Naive B cell (primary cell): ENCODE measurements around the gene SOCS7. TPM values are rescaled to one million over a fixed set of nuclear protein-coding genes. Genes with fewer than 3 reads are reported as not detected.

ENCODE experiments used
- ATAC-seq, 2 donors: fragments of 150-1000 bp; cut with Tn5 transposase; 2 replicates each; pipeline ENCODE4 v1.10.0; 2021; ENCODE audit warnings: low read depth in 2 of 2, mild to moderate bottlenecking in 2 of 2, moderate library complexity in 2 of 2
- DNase-seq: peaks from one replicate; pipeline ENCODE4 v3.0.0; 2022
- H3K27ac Mint-ChIP-seq, 6 donors: one replicate each; pipeline ENCODE4 v1.8.0; 2020 to 2022; ENCODE audit warnings: mild to moderate bottlenecking in 6 of 6, mixed read lengths in 6 of 6, moderate library complexity in 5 of 6, inconsistent platforms in 2 of 6
- H3K27me3 Mint-ChIP-seq, 3 donors: one replicate each; pipeline ENCODE4 v1.8.0; 2021 to 2022; ENCODE audit warnings: mixed read lengths in 3 of 3, mild to moderate bottlenecking in 1 of 3
- H3K36me3 Mint-ChIP-seq, 2 donors: one replicate each; pipeline ENCODE4 v1.8.0; 2020 to 2022; ENCODE audit warnings: mixed read lengths in 2 of 2, inconsistent platforms in 1 of 2, mild to moderate bottlenecking in 1 of 2
- H3K4me1 Mint-ChIP-seq, 3 donors: one replicate each; pipeline ENCODE4 v1.8.0; 2020 to 2022; ENCODE audit warnings: mixed read lengths in 3 of 3, inconsistent platforms in 1 of 3, mild to moderate bottlenecking in 1 of 3, moderate library complexity in 1 of 3
- H3K4me3 Mint-ChIP-seq, 8 donors: one replicate each; pipeline ENCODE4 v1.8.0; 2020 to 2022; ENCODE audit warnings: mild to moderate bottlenecking in 8 of 8, mixed read lengths in 8 of 8, moderate library complexity in 8 of 8, inconsistent platforms in 2 of 8
- H3K9me3 Mint-ChIP-seq, 7 donors: one replicate each; pipeline ENCODE4 v1.8.0; 2020 to 2022; ENCODE audit warnings: mixed read lengths in 7 of 7, mild to moderate bottlenecking in 5 of 7, inconsistent platforms in 2 of 7, moderate library complexity in 1 of 7
- polyA plus RNA-seq, 6 donors: library from polyadenylated mRNA; unstranded; fragments of 300-500 nt; fragmentation: Illumina TruSeq; gene quantifications; one replicate each; pipeline ENCODE4 v1.2.3, GENCODE V29; 2021; ENCODE audit warnings: low read depth in 6 of 6

Gene SOCS7, protein sequence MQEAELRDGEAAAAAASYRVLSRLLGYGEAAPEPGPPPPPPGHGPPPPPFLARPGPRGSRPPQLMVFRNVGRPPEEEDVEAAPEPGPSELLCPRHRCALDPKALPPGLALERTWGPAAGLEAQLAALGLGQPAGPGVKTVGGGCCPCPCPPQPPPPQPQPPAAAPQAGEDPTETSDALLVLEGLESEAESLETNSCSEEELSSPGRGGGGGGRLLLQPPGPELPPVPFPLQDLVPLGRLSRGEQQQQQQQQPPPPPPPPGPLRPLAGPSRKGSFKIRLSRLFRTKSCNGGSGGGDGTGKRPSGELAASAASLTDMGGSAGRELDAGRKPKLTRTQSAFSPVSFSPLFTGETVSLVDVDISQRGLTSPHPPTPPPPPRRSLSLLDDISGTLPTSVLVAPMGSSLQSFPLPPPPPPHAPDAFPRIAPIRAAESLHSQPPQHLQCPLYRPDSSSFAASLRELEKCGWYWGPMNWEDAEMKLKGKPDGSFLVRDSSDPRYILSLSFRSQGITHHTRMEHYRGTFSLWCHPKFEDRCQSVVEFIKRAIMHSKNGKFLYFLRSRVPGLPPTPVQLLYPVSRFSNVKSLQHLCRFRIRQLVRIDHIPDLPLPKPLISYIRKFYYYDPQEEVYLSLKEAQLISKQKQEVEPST
- 1 to 10 TPM in 1 of 6 donors, under 1 TPM in 5; 0.10 to 1.1 (median 0.47) TPM for polyA plus RNA-seq

DNA sequence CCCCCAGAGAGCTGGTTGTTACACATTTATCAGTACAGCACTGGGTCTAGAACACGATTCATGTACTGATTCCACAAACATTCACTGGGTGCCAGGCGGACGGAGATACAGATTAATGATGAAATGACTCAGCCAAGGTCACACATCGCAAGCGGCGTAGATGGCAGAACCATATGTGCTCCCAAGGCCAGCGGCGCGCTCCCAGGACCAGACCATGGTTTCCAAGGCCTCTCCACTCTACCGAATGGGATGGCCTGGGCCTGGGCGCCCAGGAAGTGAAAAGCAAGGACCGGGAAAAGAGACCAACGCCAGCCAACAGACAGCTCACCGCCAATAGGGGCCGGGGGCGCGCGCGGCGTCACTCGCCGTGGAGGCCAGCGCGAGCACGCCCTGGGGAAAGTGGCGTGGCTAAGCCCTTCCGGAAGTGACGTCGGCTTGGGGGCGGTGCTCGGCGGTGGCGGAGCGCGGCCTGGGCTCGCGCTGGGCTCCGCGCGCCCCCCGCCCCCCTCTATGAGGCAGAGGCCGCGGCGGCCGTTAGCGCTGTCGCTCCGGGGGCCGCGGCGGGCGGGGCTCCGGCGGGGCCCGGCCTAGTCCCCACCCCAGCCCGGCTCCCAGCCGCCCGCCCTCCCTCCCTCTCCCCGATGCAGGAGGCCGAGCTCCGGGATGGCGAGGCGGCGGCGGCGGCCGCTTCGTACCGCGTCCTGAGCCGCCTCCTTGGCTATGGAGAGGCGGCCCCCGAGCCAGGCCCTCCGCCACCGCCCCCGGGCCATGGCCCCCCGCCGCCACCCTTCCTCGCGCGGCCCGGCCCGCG is at the start of gene SOCS7:
SOCS7 (plus strand) TSS at position 433 of the 811 bp plus-strand sequence; CDS start at position 642, 209 bp downstream.
- DNase-seq = peak; percentile 90
- H3K4me3 Mint-ChIP-seq = peak within 1 kb of the TSS; percentile 87 to 97 (median 94)
- ATAC-seq = peak; percentile 90 to 91
- H3K36me3 Mint-ChIP-seq = no peaks in the 10 kb centered on the region
- H3K4me1 Mint-ChIP-seq = peaks cover 28 to 43% (median 42%) of the 10 kb centered on the region in 3 donors
- peak within 1 kb of the TSS; percentile 77 to 96 (median 94) for H3K27ac Mint-ChIP-seq
- no peaks in the 10 kb centered on the region for H3K27me3 Mint-ChIP-seq
- no peaks in the 10 kb centered on the region for H3K9me3 Mint-ChIP-seq

DNA sequence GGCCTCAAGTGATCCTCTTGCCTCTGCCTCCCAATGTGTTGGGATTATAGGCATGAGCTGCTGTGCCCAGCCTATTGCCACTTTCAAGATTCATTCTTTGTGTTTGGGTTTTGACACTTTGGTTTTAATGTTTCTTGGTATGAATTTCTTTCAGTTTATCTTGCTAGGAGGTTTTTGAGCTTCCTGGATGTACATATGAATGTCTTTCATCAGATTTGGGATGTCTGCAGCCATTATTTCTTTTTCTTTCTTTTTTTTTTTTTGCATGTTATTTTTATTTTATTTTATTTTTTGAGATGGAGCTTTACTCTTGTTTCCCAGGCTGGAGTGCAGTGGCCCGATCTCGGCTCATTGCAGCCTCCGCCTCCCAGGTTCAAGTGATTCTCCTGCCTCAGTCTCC is 36.1 kb upstream of the SOCS7 start:
- H3K27me3 Mint-ChIP-seq = no peaks in the 10 kb centered on the region
- no peak overlapping the region for H3K4me3 Mint-ChIP-seq
- H3K4me1 Mint-ChIP-seq = no peaks in the 10 kb centered on the region
- peaks cover 0 to 4% of the 10 kb centered on the region in 2 donors for H3K36me3 Mint-ChIP-seq
- ATAC-seq (no peak), DNase-seq (no peak)
- no peaks in the 10 kb centered on the region for H3K9me3 Mint-ChIP-seq
- no peak overlapping the region for H3K27ac Mint-ChIP-seq

DNA sequence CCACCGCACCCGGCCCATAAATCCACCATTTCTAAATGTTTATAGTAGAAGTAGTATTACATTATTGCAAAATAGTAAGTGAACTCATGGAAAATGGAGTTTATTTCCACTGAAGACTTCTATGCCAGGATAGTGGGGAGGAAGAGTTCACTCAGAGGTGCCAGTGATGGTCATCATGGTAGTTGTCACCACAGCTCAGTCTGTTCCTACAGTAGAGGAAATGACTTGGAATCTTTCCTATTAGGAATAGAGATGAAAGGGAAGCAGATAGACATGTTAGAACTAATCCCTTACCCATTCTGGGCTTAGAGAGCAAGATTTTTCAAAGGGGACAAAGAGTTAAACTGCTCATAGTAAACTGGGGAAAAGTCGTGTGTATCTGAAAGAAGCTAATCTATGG is 34.6 kb upstream of the SOCS7 start:
- Mint-ChIP-seq H3K36me3 (peaks cover 0 to 4% of the 10 kb centered on the region in 2 donors), H3K4me1 (no peaks in the 10 kb centered on the region), H3K27ac (no peak overlapping the region), H3K9me3 (no peaks in the 10 kb centered on the region), H3K27me3 (no peaks in the 10 kb centered on the region), H3K4me3 (no peak overlapping the region)
- ATAC-seq (no peak), DNase-seq (no peak)

DNA sequence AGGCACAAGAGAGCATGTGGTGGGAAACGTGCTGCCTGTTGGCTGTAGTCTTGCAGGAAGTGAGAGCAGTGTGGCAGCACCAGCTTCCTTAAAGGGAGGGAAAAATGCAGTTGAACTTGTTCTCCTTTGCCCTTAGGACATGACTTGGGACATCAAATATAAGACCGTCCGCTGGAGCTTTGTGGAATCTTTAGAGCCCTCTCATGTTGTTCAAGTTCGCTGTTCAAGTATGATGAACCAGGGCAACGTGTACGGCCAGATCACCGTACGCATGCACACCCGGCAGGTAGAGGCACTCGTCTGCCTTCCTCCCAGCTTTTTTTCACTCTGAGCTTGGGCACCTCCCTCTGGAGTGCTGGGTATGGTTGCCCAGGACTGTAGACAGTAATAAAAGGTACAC is 31.2 kb upstream of the SOCS7 start:
- Mint-ChIP-seq H3K27ac (no peak overlapping the region), H3K4me3 (no peak overlapping the region)
- ATAC-seq = no peak

DNA sequence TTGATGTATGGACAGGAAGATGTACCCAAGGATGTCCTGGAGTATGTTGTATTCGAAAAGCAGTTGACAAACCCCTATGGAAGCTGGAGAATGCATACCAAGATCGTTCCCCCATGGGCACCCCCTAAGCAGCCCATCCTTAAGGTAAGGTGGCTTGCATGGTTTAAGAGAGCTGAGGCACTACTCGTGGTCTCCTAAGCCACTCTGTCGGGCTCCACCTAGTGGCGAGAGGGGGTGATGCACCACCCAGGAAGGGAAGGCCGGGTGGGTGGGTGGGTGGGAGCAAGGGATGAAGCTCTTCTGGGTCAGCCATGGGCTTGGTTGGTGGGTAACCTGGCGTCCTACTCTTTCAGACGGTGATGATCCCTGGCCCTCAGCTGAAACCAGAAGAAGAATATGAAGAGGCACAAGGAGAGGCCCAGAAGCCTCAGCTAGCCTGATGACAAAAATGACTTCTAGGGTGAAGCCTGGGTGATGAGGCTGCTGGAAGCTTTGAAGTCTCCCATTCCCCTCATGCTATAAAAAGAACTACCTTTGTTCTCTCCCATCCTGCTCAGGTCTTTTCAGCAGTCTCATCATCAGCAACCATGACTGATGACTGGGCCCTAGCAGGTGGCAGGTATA is 29.4 kb upstream of the SOCS7 start:
- Mint-ChIP-seq H3K27me3 (no peaks in the 10 kb centered on the region), H3K27ac (peak overlapping the region in 1 of 6 donors; percentile 79), H3K9me3 (no peaks in the 10 kb centered on the region), H3K4me1 (peaks cover 14 to 18% (median 16%) of the 10 kb centered on the region in 3 donors), H3K36me3 (peaks cover 0 to 8% of the 10 kb centered on the region in 2 donors), H3K4me3 (no peak overlapping the region)
- peak; percentile 67 to 80 for ATAC-seq
- peak; percentile 59 for DNase-seq

More for the DNA sequence above, 31.2 kb upstream of the SOCS7 start:
- H3K9me3 Mint-ChIP-seq = no peaks in the 10 kb centered on the region
- peaks cover 4% of the 10 kb centered on the region in 3 donors for H3K4me1 Mint-ChIP-seq
- H3K27me3 Mint-ChIP-seq = no peaks in the 10 kb centered on the region
- H3K36me3 Mint-ChIP-seq = peaks cover 0 to 8% of the 10 kb centered on the region in 2 donors
- no peak for DNase-seq

DNA sequence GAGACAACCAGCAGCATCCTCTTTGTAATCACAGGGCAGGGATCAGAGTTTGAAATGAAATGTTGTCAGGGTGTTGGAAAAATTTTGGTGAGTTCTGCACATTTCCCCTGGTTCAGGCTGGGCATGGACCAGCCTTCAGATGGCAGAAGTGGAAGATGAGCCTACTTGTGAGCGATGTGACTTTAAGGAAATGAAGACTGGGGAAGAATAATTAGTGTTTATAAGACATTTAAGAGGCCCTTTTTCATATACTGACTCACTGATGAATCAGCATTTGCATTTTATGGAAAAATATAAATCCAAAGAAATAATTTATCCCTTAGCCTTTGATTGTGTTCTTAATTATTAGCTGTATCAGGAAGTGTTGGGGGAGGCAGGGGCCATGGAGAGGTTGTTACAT is 28.7 kb upstream of the SOCS7 start:
- Mint-ChIP-seq H3K9me3 (no peaks in the 10 kb centered on the region), H3K36me3 (peaks cover 0 to 8% of the 10 kb centered on the region in 2 donors), H3K27ac (peak overlapping the region in 1 of 6 donors; percentile 79), H3K4me3 (no peak overlapping the region), H3K4me1 (peaks cover 14 to 19% (median 17%) of the 10 kb centered on the region in 3 donors), H3K27me3 (peaks cover 0 to 1% (median 0%) of the 10 kb centered on the region in 3 donors)
- ATAC-seq (no peak), DNase-seq (no peak)

DNA sequence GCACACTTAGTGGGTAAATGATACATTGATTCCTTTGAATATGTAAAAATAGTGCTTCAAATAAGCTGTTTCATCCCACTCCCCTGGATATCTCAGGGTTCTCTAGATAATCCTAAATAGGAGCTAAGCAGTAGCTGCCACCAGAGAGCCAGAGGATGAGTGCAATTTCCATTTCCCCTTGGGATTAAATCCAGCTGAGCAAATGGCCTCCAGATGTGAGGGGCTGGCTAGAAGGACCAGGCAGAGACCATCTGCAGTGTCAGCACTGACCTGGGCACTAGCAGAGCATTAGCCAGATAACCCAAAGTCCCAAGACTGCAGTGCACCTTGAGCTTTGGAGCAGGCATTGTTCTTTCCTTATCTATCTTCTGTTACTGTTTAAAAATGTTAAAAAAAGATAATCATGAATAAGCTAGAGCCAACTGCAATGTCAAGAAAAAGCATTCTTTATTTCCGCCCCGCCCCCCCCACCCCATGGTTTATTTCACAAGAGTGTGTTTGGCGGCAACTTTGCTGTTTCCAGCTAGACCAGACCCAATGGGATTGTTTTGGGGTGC is 27.4 kb upstream of the SOCS7 start:
- Mint-ChIP-seq H3K4me3 (no peak overlapping the region), H3K4me1 (peaks cover 14 to 19% (median 17%) of the 10 kb centered on the region in 3 donors), H3K27ac (no peak overlapping the region), H3K36me3 (peaks cover 0 to 4% of the 10 kb centered on the region in 2 donors), H3K27me3 (peaks cover 0 to 14% (median 1%) of the 10 kb centered on the region in 3 donors), H3K9me3 (no peaks in the 10 kb centered on the region)
- ATAC-seq = no peak
- no peak for DNase-seq

DNA sequence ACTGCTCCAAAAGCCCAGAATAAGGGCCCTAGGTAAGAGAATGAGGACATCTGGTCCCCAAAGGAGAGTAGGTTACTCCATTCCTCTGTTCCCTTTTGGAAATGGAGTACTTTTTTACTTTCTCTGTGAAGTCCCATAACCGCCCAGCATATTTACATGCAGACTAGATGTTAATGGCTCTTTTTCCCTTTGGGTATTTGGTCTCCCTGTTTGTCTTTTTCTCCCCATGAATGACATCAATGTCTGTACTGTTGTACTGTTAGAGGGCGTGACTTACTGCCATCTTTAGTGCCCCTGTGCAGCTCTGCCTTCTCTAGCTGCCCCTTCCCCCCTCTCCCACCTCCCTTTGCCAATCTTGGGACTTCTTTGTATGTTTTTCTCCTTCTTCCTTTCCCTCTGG is 26.9 kb upstream of the SOCS7 start:
- no peak overlapping the region for H3K27ac Mint-ChIP-seq
- H3K4me1 Mint-ChIP-seq = peaks cover 14 to 19% (median 17%) of the 10 kb centered on the region in 3 donors
- H3K4me3 Mint-ChIP-seq = no peak overlapping the region
- no peaks in the 10 kb centered on the region for H3K9me3 Mint-ChIP-seq
- ATAC-seq = no peak
- peaks cover 0 to 20% (median 7%) of the 10 kb centered on the region in 3 donors for H3K27me3 Mint-ChIP-seq
- peaks cover 0 to 4% of the 10 kb centered on the region in 2 donors for H3K36me3 Mint-ChIP-seq
- no peak for DNase-seq

DNA sequence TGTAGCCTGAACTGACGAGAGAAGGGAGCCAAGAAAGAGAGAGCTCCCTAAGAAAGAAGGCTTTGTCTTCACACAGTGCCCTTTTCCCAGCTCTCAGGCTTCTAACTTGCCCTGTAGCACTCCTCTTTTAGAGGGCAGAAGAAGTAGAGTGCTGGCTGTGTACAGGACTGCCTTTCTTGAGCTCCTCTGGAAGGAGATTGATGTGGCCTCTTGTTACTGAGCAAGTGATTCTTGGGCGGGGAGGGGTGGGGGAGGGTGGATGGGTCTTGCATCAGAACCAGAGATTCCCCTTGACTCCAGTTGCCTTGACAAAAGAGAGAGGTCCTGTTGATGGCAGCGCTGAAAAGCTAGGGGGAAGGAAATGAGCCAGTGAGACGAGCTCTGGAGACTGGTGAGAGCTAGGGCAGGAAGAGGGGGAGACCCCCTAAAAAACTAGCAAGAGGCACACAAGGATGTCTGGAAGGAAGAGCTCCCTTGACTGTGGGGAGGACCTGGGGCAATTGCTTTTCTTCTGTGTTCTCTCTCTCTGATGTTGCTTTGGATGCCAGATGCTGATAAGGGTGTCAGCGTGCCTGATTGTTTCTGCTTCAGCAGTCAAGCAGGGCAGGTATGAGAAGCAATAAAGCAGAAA is 26.3 kb upstream of the SOCS7 start:
- peak; percentile 65 to 68 for ATAC-seq
- Mint-ChIP-seq H3K4me1 (peaks cover 14 to 19% (median 17%) of the 10 kb centered on the region in 3 donors), H3K9me3 (no peaks in the 10 kb centered on the region), H3K4me3 (no peak overlapping the region), H3K36me3 (peaks cover 0 to 4% of the 10 kb centered on the region in 2 donors), H3K27me3 (peaks cover 0 to 21% (median 12%) of the 10 kb centered on the region in 3 donors), H3K27ac (peak overlapping the region in 3 of 6 donors; percentile 10 to 69 (median 68))
- DNase-seq = no peak

DNA sequence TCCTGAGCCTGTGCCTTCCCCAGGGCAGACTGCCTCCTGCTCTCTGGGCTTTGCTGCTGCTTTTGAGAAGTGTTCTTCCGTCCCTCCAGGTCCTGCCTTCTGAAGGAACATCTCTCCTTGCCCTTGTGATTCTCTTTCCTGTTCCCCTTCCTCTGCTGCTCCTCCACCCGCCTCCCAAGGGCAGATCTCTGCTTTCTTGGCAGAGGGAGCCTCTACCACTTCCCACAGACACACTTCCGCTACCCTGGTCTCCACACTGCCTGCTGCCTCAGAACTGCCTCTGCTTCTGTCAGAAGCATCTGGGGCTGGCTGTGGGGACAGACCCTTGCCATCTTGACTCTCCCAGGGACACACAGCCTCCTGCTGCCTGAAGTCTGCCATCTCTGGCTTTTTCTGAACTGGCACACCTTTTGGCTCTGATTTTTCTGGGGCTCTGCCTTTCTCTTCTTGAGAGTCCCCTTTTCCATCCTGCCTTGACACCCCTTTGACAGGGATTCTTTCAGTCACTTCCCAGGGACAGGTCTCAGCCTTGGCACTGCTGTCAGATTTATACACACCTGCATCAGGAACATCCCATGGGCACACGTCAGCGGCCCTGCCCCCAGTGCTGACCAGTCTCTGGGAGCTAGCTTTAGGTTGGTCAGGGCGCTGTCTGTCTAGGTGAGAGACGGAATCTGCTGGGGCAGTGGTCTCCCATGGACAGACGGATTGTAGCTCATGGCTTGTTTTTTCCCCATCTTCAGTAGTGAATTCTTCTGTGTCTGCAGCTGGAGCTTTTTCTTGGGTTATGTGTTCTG is 24.4 kb upstream of the SOCS7 start:
- H3K4me1 Mint-ChIP-seq = peaks cover 14 to 19% (median 17%) of the 10 kb centered on the region in 3 donors
- H3K9me3 Mint-ChIP-seq = no peaks in the 10 kb centered on the region
- DNase-seq (no peak), ATAC-seq (no peak)
- H3K27me3 Mint-ChIP-seq = peaks cover 4 to 31% (median 18%) of the 10 kb centered on the region in 3 donors
- peaks cover 0 to 4% of the 10 kb centered on the region in 2 donors for H3K36me3 Mint-ChIP-seq
- H3K4me3 Mint-ChIP-seq = no peak overlapping the region
- H3K27ac Mint-ChIP-seq = peak overlapping the region in 4 of 6 donors; percentile 10 to 88 (median 40)

DNA sequence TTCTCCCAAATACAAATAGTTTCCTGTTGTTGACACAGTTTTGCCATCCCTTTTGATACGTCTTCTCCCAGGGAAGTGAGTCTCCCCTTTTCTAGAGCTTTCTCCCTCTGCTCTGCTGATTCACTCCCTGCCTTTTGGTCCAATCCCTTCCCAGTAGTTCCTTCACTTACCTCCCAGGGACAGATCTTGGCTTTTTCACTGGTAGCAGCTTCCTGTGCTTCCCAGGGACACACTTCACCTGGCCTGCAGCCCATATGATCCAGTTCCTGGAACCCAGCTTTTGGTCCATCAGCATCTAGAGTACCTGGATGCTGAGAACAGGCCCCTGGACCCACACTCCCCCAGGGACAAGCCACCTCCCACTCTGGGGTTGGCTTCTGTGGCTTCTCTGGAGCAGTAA is 23.7 kb upstream of the SOCS7 start:
- Mint-ChIP-seq H3K36me3 (peaks cover 0 to under 1% of the 10 kb centered on the region in 2 donors), H3K4me1 (peaks cover 14 to 19% (median 17%) of the 10 kb centered on the region in 3 donors), H3K27ac (peak overlapping the region in 2 of 6 donors; percentile 36 to 84), H3K4me3 (no peak overlapping the region), H3K9me3 (no peaks in the 10 kb centered on the region), H3K27me3 (peaks cover 4 to 32% (median 18%) of the 10 kb centered on the region in 3 donors)
- ATAC-seq = no peak
- DNase-seq = no peak
